SK-MEL-5 (cell line): ENCODE data around the gene PTPN18. TPM values are rescaled to one million over a fixed set of nuclear protein-coding genes. Genes with fewer than 3 reads are reported as not detected.
"Not testable (repeated sequence)": the region's sequence is repeated elsewhere in the genome, so short reads cannot be mapped to it uniquely, and the experiment has no call there.

Source experiments
- DNase-seq: peaks from one replicate; pipeline ENCODE4 v3.0.0-alpha.2; 2016; ENCODE audit warnings: low read depth, low spot score
- in situ Hi-C: cut with HindIII; loops from 2 replicates; pipeline ENCODE4 v1.10.0; 2016; ENCODE audit warnings: low sequenced_read_pairs, high pct_unique_total_duplicates, low pct_unique_long_range_greater_than_20kb
- small RNA-seq, 2 experiments: library from RNA; depleted of rRNA; stranded (forward); fragments of <200 nt; gene quantifications; one replicate each; pipeline ENCODE3, GENCODE V24; 2014
- total RNA-seq: library from RNA; depleted of rRNA; stranded (reverse); fragments of >200 nt; shearing (Covaris generic); gene quantifications from 2 replicates; pipeline ENCODE4 v1.2.3, GENCODE V29; 2014; rRNA removed

The PTPN18 gene
- total RNA-seq, 1 experiment from 2014 or later, result 19.3 TPM

GRCh38 chr2:130389358-130389757 lies 33.5 kb downstream of the PTPN18 start:
- in situ Hi-C loops, result no loop called here
- no peak for DNase-seq

GRCh38 chr2:130389783-130390182 lies 33.9 kb downstream of the PTPN18 start:
- no peak for DNase-seq
- in situ Hi-C loops, result no loop called here

- DNase-seq, result no peak
- in situ Hi-C loops, result no loop called here
Observed at GRCh38 chr2:130390460-130391057, 34.7 kb downstream of the PTPN18 start.

GRCh38 chr2:130391058-130391871 lies 35.4 kb downstream of the PTPN18 start:
- in situ Hi-C loops, result no loop called here

GRCh38 chr2:130391872-130392670 lies 36.2 kb downstream of the PTPN18 start:
- DNase-seq, result no peak
- in situ Hi-C loops, result no loop called here

More at GRCh38 chr2:130391058-130391871, 35.4 kb downstream of the PTPN18 start:
- peak; percentile 71 for DNase-seq

- DNase-seq, result no peak
- in situ Hi-C loops, result no loop called here
Observed at GRCh38 chr2:130393318-130393910, 37.6 kb downstream of the PTPN18 start.

GRCh38 chr2:130406280-130406679 lies 50.4 kb downstream of the PTPN18 start:
- in situ Hi-C loops, DNase-seq: not testable (repeated sequence)

- DNase-seq, in situ Hi-C loops: not testable (repeated sequence)
Observed at GRCh38 chr2:130416693-130417092, 60.8 kb downstream of the PTPN18 start.

GRCh38 chr2:130418845-130419244 lies 63.0 kb downstream of the PTPN18 start:
- DNase-seq, in situ Hi-C loops: not testable (repeated sequence)

Small RNA genes within 50 kb of the gene (small RNA-seq; reads per million reads assigned to genes)
- 0 reads per million in 2 experiments for gene AC132479.1

Other genes starting within 250 kb of the PTPN18 start
- 0.11 TPM in 1 of 2 replicates, not detected in the other for gene POTEF, start 226.8 kb upstream of the PTPN18 start, total RNA-seq
- gene CCDC74B, start 210.9 kb upstream of the PTPN18 start, total RNA-seq, result 1.3 and 2.9 TPM in 2 replicates
- 12.8 and 16.1 TPM in 2 replicates for gene SMPD4, start 174.5 kb upstream of the PTPN18 start, total RNA-seq
- gene MZT2B, start 173.8 kb upstream of the PTPN18 start, total RNA-seq, result 98.7 and 112 TPM in 2 replicates
- gene TUBA3E, start 157.6 kb upstream of the PTPN18 start, total RNA-seq, result not detected in 2 replicates
- gene IMP4, start 13.2 kb upstream of the PTPN18 start, total RNA-seq, result 90.2 and 95.5 TPM in 2 replicates
- gene POTEI, start 153.3 kb downstream of the PTPN18 start, total RNA-seq, result not detected in 2 replicates
- not detected in 2 replicates for gene CFC1B, start 165.2 kb downstream of the PTPN18 start, total RNA-seq
- not detected in 2 replicates for gene CFC1, start 243.5 kb downstream of the PTPN18 start, total RNA-seq